Neural crest cell (in vitro differentiated cells): Measurements from ENCODE around the gene SPAG16. TPM values are rescaled to one million over a fixed set of nuclear protein-coding genes. Genes with fewer than 3 reads are reported as not detected.

Experiments
- DNase-seq: peaks from one replicate; pipeline ENCODE4 v3.0.0; 2021; ENCODE audit warnings: low read depth, mixed read lengths, low spot score
- H3K27ac Mint-ChIP-seq: one replicate; pipeline ENCODE4 v1.8.0; 2021; ENCODE audit warnings: mild to moderate bottlenecking, mixed read lengths; ENCODE audit not compliant: unreplicated experiment
- H3K27me3 Mint-ChIP-seq: 2 replicates; pipeline ENCODE4 v1.8.0; 2021; ENCODE audit warnings: low read depth, mild to moderate bottlenecking, mixed read lengths
- H3K36me3 Mint-ChIP-seq: 2 replicates; pipeline ENCODE4 v1.8.0; 2021; ENCODE audit warnings: low read depth, mild to moderate bottlenecking, mixed read lengths
- H3K4me1 Mint-ChIP-seq: 2 replicates; pipeline ENCODE4 v1.8.0; 2021; ENCODE audit warnings: mixed read lengths
- H3K4me3 Mint-ChIP-seq: one replicate; pipeline ENCODE4 v1.8.0; 2021; ENCODE audit warnings: mild to moderate bottlenecking, mixed read lengths
- H3K9me3 Mint-ChIP-seq: 2 replicates; pipeline ENCODE4 v1.8.0; 2021; ENCODE audit warnings: mixed read lengths
- total RNA-seq: library from RNA; stranded (reverse); gene quantifications from 2 replicates; pipeline ENCODE4 v1.2.1, GENCODE V29; 2021
- TF ChIP-seq, protein P1 (sequence below): fragments of 200-600 bp; sonication (generic); conservative IDR thresholded peaks from 2 replicates; pipeline ENCODE4 v1.5.0; 2021; ENCODE audit warnings: antibody characterized with exemption, mild to moderate bottlenecking

Gene SPAG16
- total RNA-seq, 1 donor from 2014 or later: 29.0 TPM

DNA sequence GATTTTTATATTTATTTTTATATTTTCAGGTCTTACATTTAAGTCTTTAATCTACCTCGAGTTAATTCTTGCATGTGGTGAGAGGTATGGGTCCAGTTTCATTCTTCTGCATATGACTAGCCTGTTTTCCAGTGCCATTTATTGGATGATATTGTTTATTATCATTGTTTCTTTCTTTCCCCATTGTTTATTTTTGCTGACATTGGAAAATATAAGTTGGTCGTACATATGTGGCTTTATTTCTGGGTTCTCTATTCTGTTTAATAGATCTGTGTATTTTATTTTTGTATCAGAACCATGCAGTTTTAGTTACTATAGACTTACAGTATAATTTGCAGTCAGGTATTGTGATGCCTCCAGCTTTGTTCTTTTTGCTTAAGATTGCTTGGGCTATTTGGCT, 1013.2 kb downstream of the SPAG16 start:
- TF ChIP-seq, protein P1, sequence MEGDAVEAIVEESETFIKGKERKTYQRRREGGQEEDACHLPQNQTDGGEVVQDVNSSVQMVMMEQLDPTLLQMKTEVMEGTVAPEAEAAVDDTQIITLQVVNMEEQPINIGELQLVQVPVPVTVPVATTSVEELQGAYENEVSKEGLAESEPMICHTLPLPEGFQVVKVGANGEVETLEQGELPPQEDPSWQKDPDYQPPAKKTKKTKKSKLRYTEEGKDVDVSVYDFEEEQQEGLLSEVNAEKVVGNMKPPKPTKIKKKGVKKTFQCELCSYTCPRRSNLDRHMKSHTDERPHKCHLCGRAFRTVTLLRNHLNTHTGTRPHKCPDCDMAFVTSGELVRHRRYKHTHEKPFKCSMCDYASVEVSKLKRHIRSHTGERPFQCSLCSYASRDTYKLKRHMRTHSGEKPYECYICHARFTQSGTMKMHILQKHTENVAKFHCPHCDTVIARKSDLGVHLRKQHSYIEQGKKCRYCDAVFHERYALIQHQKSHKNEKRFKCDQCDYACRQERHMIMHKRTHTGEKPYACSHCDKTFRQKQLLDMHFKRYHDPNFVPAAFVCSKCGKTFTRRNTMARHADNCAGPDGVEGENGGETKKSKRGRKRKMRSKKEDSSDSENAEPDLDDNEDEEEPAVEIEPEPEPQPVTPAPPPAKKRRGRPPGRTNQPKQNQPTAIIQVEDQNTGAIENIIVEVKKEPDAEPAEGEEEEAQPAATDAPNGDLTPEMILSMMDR: no peak
- no peaks in the 10 kb centered on the region for H3K4me1 Mint-ChIP-seq
- no peak for DNase-seq
- no peak overlapping the region for H3K27ac Mint-ChIP-seq
- H3K27me3 Mint-ChIP-seq: no peaks in the 10 kb centered on the region
- no peak overlapping the region for H3K4me3 Mint-ChIP-seq
- H3K9me3 Mint-ChIP-seq: peaks cover 4% of the 10 kb centered on the region
- H3K36me3 Mint-ChIP-seq: peaks cover 3% of the 10 kb centered on the region

GRCh38 chr2:214310319-214310718, 1026.1 kb downstream of the SPAG16 start:
- no peak for DNase-seq
- H3K36me3 Mint-ChIP-seq: peaks cover 11% of the 10 kb centered on the region
- no peaks in the 10 kb centered on the region for H3K27me3 Mint-ChIP-seq
- peaks cover 16% of the 10 kb centered on the region for H3K9me3 Mint-ChIP-seq
- H3K27ac Mint-ChIP-seq: no peak overlapping the region
- H3K4me3 Mint-ChIP-seq: no peak overlapping the region
- H3K4me1 Mint-ChIP-seq: no peaks in the 10 kb centered on the region
- TF ChIP-seq, protein P1: no peak

GRCh38 chr2:214311031-214311533, 1026.8 kb downstream of the SPAG16 start:
- no peak for DNase-seq
- H3K27ac Mint-ChIP-seq: no peak overlapping the region

GRCh38 chr2:214311931-214312749, 1027.9 kb downstream of the SPAG16 start:
- no peaks in the 10 kb centered on the region for H3K4me1 Mint-ChIP-seq
- H3K36me3 Mint-ChIP-seq: peaks cover 7% of the 10 kb centered on the region
- no peak overlapping the region for H3K27ac Mint-ChIP-seq
- no peak overlapping the region for H3K4me3 Mint-ChIP-seq
- peaks cover 7% of the 10 kb centered on the region for H3K9me3 Mint-ChIP-seq
- no peak for DNase-seq
- TF ChIP-seq, protein P1: no peak
- H3K27me3 Mint-ChIP-seq: no peaks in the 10 kb centered on the region

More at GRCh38 chr2:214311031-214311533, 1026.8 kb downstream of the SPAG16 start:
- Mint-ChIP-seq H3K4me1 (no peaks in the 10 kb centered on the region), H3K27me3 (no peaks in the 10 kb centered on the region), H3K36me3 (peaks cover 11% of the 10 kb centered on the region), H3K9me3 (peaks cover 14% of the 10 kb centered on the region), H3K4me3 (no peak overlapping the region)
- TF ChIP-seq, protein P1: no peak

DNA sequence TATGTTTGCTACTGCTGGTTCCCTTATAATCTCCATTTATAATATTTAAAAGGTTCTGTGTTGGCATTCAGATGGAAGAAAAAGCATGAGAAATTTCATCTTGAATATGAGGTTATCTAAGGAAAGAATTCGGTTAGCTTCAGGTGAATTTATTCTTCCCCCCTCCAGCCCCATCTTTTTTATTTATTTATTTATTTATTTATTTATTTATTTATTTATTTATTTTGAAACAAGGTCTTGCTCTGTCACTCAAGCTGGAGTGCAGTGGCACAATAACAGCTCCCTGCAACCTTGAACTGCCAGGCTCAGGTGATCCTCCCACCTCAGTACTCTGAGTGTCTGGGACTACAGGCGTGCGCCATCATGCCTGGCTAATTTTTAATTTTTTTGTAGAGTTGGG, 1031.1 kb downstream of the SPAG16 start:
- no peaks in the 10 kb centered on the region for H3K4me1 Mint-ChIP-seq

More for the DNA sequence above, 1031.1 kb downstream of the SPAG16 start:
- no peak overlapping the region for H3K27ac Mint-ChIP-seq
- H3K27me3 Mint-ChIP-seq: no peaks in the 10 kb centered on the region
- H3K36me3 Mint-ChIP-seq: no peaks in the 10 kb centered on the region
- no peak for DNase-seq
- TF ChIP-seq, protein P1: no peak
- H3K9me3 Mint-ChIP-seq: peaks cover 3% of the 10 kb centered on the region
- no peak overlapping the region for H3K4me3 Mint-ChIP-seq
